Naive B cell (primary cell): ENCODE results near the gene PTDSS2. TPM values are rescaled to one million over a fixed set of nuclear protein-coding genes. Genes with fewer than 3 reads are reported as not detected.
"Not testable (repeated sequence)": the region's sequence is repeated elsewhere in the genome, so short reads cannot be mapped to it uniquely, and the experiment has no call there.

ENCODE experiments used
- ATAC-seq, 2 donors: fragments of 150-1000 bp; cut with Tn5 transposase; 2 replicates each; pipeline ENCODE4 v1.10.0; 2021; ENCODE audit warnings: low read depth in 2 of 2, mild to moderate bottlenecking in 2 of 2, moderate library complexity in 2 of 2
- DNase-seq: peaks from one replicate; pipeline ENCODE4 v3.0.0; 2022
- H3K27ac Mint-ChIP-seq, 6 donors: one replicate each; pipeline ENCODE4 v1.8.0; 2020 to 2022; ENCODE audit warnings: mild to moderate bottlenecking in 6 of 6, mixed read lengths in 6 of 6, moderate library complexity in 5 of 6, inconsistent platforms in 2 of 6
- H3K27me3 Mint-ChIP-seq, 3 donors: one replicate each; pipeline ENCODE4 v1.8.0; 2021 to 2022; ENCODE audit warnings: mixed read lengths in 3 of 3, mild to moderate bottlenecking in 1 of 3
- H3K36me3 Mint-ChIP-seq, 2 donors: one replicate each; pipeline ENCODE4 v1.8.0; 2020 to 2022; ENCODE audit warnings: mixed read lengths in 2 of 2, inconsistent platforms in 1 of 2, mild to moderate bottlenecking in 1 of 2
- H3K4me1 Mint-ChIP-seq, 3 donors: one replicate each; pipeline ENCODE4 v1.8.0; 2020 to 2022; ENCODE audit warnings: mixed read lengths in 3 of 3, inconsistent platforms in 1 of 3, mild to moderate bottlenecking in 1 of 3, moderate library complexity in 1 of 3
- H3K4me3 Mint-ChIP-seq, 8 donors: one replicate each; pipeline ENCODE4 v1.8.0; 2020 to 2022; ENCODE audit warnings: mild to moderate bottlenecking in 8 of 8, mixed read lengths in 8 of 8, moderate library complexity in 8 of 8, inconsistent platforms in 2 of 8
- H3K9me3 Mint-ChIP-seq, 7 donors: one replicate each; pipeline ENCODE4 v1.8.0; 2020 to 2022; ENCODE audit warnings: mixed read lengths in 7 of 7, mild to moderate bottlenecking in 5 of 7, inconsistent platforms in 2 of 7, moderate library complexity in 1 of 7
- polyA plus RNA-seq, 6 donors: library from polyadenylated mRNA; unstranded; fragments of 300-500 nt; fragmentation: Illumina TruSeq; gene quantifications; one replicate each; pipeline ENCODE4 v1.2.3, GENCODE V29; 2021; ENCODE audit warnings: low read depth in 6 of 6

Gene PTDSS2
- polyA plus RNA-seq, 6 donors from 2014 or later, result 5.5 to 12.3 (median 10.3) TPM

- ATAC-seq (no peak), DNase-seq (no peak)
- H3K27ac Mint-ChIP-seq, result no peak overlapping the region
- H3K36me3 Mint-ChIP-seq, result no peaks in the 10 kb centered on the region
- no peak overlapping the region for H3K4me3 Mint-ChIP-seq
- peaks cover 0 to 1% (median 0%) of the 10 kb centered on the region in 7 donors for H3K9me3 Mint-ChIP-seq
- H3K4me1 Mint-ChIP-seq, result peaks cover 0 to 3% (median 3%) of the 10 kb centered on the region in 3 donors
- no peaks in the 10 kb centered on the region for H3K27me3 Mint-ChIP-seq
Measured at GRCh38 chr11:431921-432320, 18.2 kb upstream of the PTDSS2 start.

DNA sequence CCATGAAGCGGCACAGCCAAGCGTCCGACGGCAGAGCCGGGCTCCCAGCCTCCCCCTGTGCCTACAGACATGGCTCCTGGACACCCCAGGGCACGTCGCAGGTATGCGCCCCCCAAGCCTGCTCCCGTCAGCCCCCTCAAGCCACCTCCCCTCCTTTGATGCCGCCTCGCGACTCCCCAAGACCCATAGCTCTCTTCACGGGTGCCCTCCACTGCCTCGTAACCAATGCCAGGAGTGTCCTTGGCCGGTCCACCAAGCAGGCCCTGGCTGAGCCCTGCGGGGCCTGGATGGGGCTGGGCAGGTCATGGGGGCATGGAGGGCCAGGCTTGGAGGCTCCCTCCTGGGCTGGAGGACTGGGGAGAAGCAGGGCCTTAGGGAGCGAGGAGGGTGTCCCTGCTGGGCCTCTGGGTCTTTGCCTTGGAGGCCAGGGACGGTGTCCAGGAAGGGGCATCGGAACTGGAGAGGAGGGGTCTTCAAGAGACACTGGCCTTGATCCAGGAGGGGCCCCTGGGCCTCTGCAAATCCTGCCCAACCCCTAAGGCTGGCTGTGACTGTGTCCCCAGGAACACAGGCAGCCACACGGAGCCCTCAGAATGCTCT lies 17.5 kb upstream of the PTDSS2 start:
- Mint-ChIP-seq H3K27ac (no peak overlapping the region), H3K4me3 (no peak overlapping the region), H3K9me3 (peaks cover 0 to 1% (median 0%) of the 10 kb centered on the region in 7 donors), H3K4me1 (peaks cover 3 to 5% (median 3%) of the 10 kb centered on the region in 3 donors), H3K27me3 (no peaks in the 10 kb centered on the region), H3K36me3 (no peaks in the 10 kb centered on the region)
- DNase-seq (no peak), ATAC-seq (no peak)

DNA sequence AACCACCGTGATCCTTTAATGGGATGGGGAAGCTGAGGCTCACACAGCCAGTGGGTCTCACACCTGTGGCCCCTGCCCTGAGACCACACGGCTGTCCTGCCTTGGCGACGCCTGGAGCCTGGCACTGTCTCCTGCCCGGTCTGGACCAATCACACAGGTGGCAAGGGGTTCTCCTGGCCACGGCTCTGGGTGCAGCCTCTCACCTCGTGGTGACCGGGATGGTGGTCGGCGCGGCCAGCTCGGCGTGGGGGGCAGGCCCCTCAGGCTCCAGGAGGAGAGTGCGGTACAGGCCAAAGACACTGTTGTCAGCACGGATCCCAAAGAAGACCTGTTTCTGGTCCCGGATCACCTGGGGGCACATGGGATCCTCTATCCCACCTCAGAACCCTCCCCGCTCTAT lies 17.0 kb upstream of the PTDSS2 start:
- Mint-ChIP-seq H3K36me3 (no peaks in the 10 kb centered on the region), H3K27ac (no peak overlapping the region), H3K9me3 (peaks cover 0 to 1% (median 0%) of the 10 kb centered on the region in 7 donors)

GRCh38 chr11:433641-434040 lies 16.4 kb upstream of the PTDSS2 start:
- H3K27me3 Mint-ChIP-seq, result no peaks in the 10 kb centered on the region
- H3K27ac Mint-ChIP-seq, result no peak overlapping the region
- ATAC-seq, result no peak
- H3K4me3 Mint-ChIP-seq, result no peak overlapping the region
- H3K36me3 Mint-ChIP-seq, result no peaks in the 10 kb centered on the region
- peaks cover 3 to 5% (median 3%) of the 10 kb centered on the region in 3 donors for H3K4me1 Mint-ChIP-seq
- DNase-seq, result no peak
- peaks cover 0 to under 1% (median 0%) of the 10 kb centered on the region in 7 donors for H3K9me3 Mint-ChIP-seq

More for the DNA sequence above, 17.0 kb upstream of the PTDSS2 start:
- Mint-ChIP-seq H3K4me3 (no peak overlapping the region), H3K4me1 (peaks cover 3 to 5% (median 3%) of the 10 kb centered on the region in 3 donors), H3K27me3 (no peaks in the 10 kb centered on the region)
- no peak for DNase-seq
- ATAC-seq, result no peak

DNA sequence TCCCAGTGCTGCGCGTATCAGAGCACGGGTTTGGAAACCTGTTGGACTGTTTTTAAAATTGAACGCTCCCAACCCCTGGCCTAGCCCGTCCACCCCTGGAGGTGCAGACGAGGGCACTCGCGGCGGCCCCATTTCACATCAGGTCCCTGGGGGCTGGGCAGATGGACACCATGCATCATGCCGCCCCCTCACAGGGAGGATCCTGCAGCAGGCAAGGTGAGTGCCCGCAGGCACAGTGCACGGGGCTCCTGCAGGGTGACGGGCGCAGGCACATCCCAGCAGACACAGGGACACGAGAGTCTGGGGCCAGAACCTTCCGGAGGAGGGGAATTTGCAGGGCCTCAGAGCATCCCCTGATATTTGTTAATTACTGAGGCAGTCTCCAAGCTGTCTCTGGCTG lies 15.6 kb upstream of the PTDSS2 start:
- DNase-seq (no peak), ATAC-seq (no peak)
- H3K4me1 Mint-ChIP-seq, result peaks cover 3 to 7% (median 3%) of the 10 kb centered on the region in 3 donors
- H3K27ac Mint-ChIP-seq, result no peak overlapping the region
- no peaks in the 10 kb centered on the region for H3K36me3 Mint-ChIP-seq
- no peaks in the 10 kb centered on the region for H3K27me3 Mint-ChIP-seq
- H3K9me3 Mint-ChIP-seq, result no peaks in the 10 kb centered on the region
- no peak overlapping the region for H3K4me3 Mint-ChIP-seq

DNA sequence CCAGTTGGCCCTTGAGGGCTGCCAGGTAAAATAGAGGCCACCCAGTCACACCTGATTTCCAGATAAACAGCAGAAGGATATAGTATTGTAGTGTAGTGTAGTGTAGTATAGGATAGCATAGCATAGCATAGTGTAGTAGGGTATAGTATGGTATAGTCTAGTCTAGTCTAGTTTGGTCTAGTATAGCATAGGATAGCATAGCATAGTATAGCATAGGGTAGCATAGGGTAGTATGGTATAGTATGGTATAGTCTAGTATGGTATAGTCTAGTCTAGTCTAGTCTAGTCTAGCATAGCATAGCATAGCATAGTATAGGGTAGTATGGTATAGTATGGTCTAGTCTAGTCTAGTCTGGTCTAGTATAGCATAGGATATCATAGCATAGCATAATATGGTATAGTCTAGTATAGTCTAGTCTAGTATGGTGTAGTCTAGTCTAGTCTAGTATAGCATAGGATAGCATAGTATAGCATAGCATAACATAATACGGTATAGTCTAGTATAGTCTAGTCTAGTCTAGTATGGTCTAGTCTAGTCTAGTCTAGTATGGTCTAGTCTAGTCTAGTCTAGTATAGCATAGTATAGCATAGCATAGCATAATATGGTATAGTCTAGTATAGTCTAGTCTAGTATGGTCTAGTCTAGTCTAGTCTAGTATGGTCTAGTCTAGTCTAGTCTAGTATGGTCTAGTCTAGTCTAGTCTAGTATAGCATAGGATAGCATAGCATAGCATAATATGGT lies 14.9 kb upstream of the PTDSS2 start:
- H3K9me3 Mint-ChIP-seq, H3K36me3 Mint-ChIP-seq, H3K4me3 Mint-ChIP-seq, H3K27ac Mint-ChIP-seq, DNase-seq, H3K27me3 Mint-ChIP-seq, ATAC-seq: not testable (repeated sequence)
- H3K4me1 Mint-ChIP-seq, result peaks cover 3 to 14% (median 3%) of the 10 kb centered on the region in 3 donors

GRCh38 chr11:437228-437870 lies 12.7 kb upstream of the PTDSS2 start:
- H3K27ac Mint-ChIP-seq, result peak overlapping the region in 1 of 6 donors; percentile 72
- peak overlapping the region in 1 of 8 donors; percentile 10 for H3K4me3 Mint-ChIP-seq
- peaks cover 0 to 6% (median 0%) of the 10 kb centered on the region in 3 donors for H3K27me3 Mint-ChIP-seq
- H3K9me3 Mint-ChIP-seq, result no peaks in the 10 kb centered on the region
- H3K4me1 Mint-ChIP-seq, result peaks cover 3 to 25% (median 8%) of the 10 kb centered on the region in 3 donors
- ATAC-seq (no peak), DNase-seq (no peak)
- H3K36me3 Mint-ChIP-seq, result no peaks in the 10 kb centered on the region

GRCh38 chr11:438101-438844 lies 11.8 kb upstream of the PTDSS2 start:
- H3K4me3 Mint-ChIP-seq, result peak overlapping the region in 2 of 8 donors; percentile 20 to 34
- peaks cover 3 to 25% (median 8%) of the 10 kb centered on the region in 3 donors for H3K4me1 Mint-ChIP-seq
- DNase-seq, result no peak
- H3K27ac Mint-ChIP-seq, result no peak overlapping the region
- H3K36me3 Mint-ChIP-seq, result no peaks in the 10 kb centered on the region
- no peak for ATAC-seq
- H3K9me3 Mint-ChIP-seq, result no peaks in the 10 kb centered on the region
- peaks cover 0 to 6% (median 0%) of the 10 kb centered on the region in 3 donors for H3K27me3 Mint-ChIP-seq

GRCh38 chr11:439315-440064 lies 10.6 kb upstream of the PTDSS2 start:
- ATAC-seq (no peak), DNase-seq (no peak)
- Mint-ChIP-seq H3K4me1 (peaks cover 3 to 25% (median 8%) of the 10 kb centered on the region in 3 donors), H3K4me3 (peak overlapping the region in 4 of 8 donors; percentile 30 to 87 (median 58)), H3K36me3 (no peaks in the 10 kb centered on the region), H3K9me3 (no peaks in the 10 kb centered on the region), H3K27me3 (peaks cover 0 to 12% (median 0%) of the 10 kb centered on the region in 3 donors), H3K27ac (peak overlapping the region in 2 of 6 donors; percentile 15 to 91)

DNA sequence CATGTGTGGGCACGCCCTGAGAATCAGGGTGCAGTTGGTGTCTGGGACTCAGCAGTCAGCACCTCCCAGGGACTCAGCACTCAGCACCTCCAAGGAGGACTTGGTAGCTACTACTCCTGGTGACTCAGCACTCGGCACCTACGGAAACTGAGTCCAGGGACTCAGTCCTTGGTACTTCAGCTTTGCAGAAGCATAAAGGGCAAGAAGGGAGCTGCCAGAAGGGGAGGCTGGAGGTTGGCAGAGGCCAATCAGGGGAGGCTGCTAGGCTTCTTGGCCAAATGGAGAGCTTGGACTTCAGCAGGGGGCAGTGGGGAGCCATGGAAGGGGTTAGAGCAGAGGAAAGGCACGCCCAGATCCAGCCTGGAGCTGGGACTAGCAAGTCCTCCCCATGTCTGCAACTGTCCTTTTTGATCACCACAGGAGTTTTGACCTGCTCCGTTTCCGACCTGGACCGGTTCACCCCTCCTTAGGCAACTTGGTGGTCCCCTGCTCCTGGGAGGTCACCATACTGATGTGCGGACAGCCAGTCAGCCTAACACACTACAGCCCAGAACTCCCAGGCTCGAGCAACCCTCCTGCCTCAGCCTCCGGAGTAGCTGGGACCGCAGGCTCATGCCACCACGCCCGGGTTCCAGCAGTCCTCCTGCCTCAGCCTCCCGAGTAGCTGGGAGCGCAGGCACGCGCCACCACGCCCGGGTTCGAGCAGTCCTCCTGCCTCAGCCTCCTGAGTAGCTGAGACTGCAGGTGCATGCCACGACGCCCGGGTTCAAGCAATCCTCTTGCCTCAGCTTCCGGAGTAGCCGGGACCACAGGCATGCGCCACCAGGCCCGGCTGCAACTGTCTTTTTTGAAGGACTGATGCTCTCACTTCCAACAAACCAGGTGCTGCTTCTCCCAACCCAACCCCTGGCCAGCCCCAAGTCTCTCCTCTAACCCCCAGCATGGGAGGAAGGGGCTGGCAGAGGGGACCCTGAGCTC lies 9.7 kb upstream of the PTDSS2 start:
- peaks cover 3 to 25% (median 8%) of the 10 kb centered on the region in 3 donors for H3K4me1 Mint-ChIP-seq
- ATAC-seq, result no peak
- DNase-seq, result no peak
- H3K27ac Mint-ChIP-seq, result peak overlapping the region in 3 of 6 donors; percentile 15 to 66 (median 64)
- peaks cover 0 to 12% (median 0%) of the 10 kb centered on the region in 3 donors for H3K27me3 Mint-ChIP-seq
- no peaks in the 10 kb centered on the region for H3K36me3 Mint-ChIP-seq
- no peaks in the 10 kb centered on the region for H3K9me3 Mint-ChIP-seq
- peak overlapping the region in 5 of 8 donors; percentile 45 to 87 (median 56) for H3K4me3 Mint-ChIP-seq

- H3K27ac Mint-ChIP-seq, result peak overlapping the region in 2 of 6 donors; percentile 21 to 64
- no peak for DNase-seq
Measured at GRCh38 chr11:441043-441417, 9.0 kb upstream of the PTDSS2 start.

More at GRCh38 chr11:441043-441417, 9.0 kb upstream of the PTDSS2 start:
- peaks cover 3 to 25% (median 8%) of the 10 kb centered on the region in 3 donors for H3K4me1 Mint-ChIP-seq
- H3K36me3 Mint-ChIP-seq, result no peaks in the 10 kb centered on the region
- H3K9me3 Mint-ChIP-seq, result no peaks in the 10 kb centered on the region
- peaks cover 0 to 12% (median 0%) of the 10 kb centered on the region in 3 donors for H3K27me3 Mint-ChIP-seq
- H3K4me3 Mint-ChIP-seq, result peak overlapping the region in 5 of 8 donors; percentile 43 to 83 (median 47)
- ATAC-seq, result no peak
